GM18861 (cell line): Measurements from ENCODE around the gene ROR1.

Experiments used
- ATAC-seq: cut with Tn5 transposase; IDR thresholded peaks from one replicate; pipeline ENCODE4 v1.9.1; 2021; ENCODE audit not compliant: unreplicated experiment

ROR1 gene

GRCh38 chr1:63848733-63849132 lies 74.9 kb downstream of the ROR1 start:
- ATAC-seq = no peak

GRCh38 chr1:63849149-63849548 lies 75.3 kb downstream of the ROR1 start:
- no peak for ATAC-seq

- ATAC-seq = no peak
These were observed 80.3 kb downstream of the ROR1 start for GRCh38 chr1:63854091-63854490.

- no peak for ATAC-seq
These were observed 82.1 kb downstream of the ROR1 start for GRCh38 chr1:63855942-63856341.

GRCh38 chr1:63856924-63857323 lies 83.1 kb downstream of the ROR1 start:
- no peak for ATAC-seq

- ATAC-seq = no peak
These were observed 83.7 kb downstream of the ROR1 start for GRCh38 chr1:63857478-63857877.

GRCh38 chr1:63858153-63858552 lies 84.3 kb downstream of the ROR1 start:
- ATAC-seq = no peak

- ATAC-seq = no peak
These were observed 85.9 kb downstream of the ROR1 start for GRCh38 chr1:63859480-63860275.

GRCh38 chr1:63861052-63861691 lies 87.4 kb downstream of the ROR1 start:
- no peak for ATAC-seq

GRCh38 chr1:63863145-63863544 lies 89.3 kb downstream of the ROR1 start:
- no peak for ATAC-seq

GRCh38 chr1:63864224-63864641 lies 90.4 kb downstream of the ROR1 start:
- ATAC-seq = no peak

GRCh38 chr1:63865561-63865960 lies 91.7 kb downstream of the ROR1 start:
- no peak for ATAC-seq

GRCh38 chr1:63866084-63866483 lies 92.3 kb downstream of the ROR1 start:
- no peak for ATAC-seq

- ATAC-seq = no peak
These were observed 93.8 kb downstream of the ROR1 start for GRCh38 chr1:63867429-63868176.

- no peak for ATAC-seq
These were observed 94.5 kb downstream of the ROR1 start for GRCh38 chr1:63868268-63868781.

- no peak for ATAC-seq
These were observed 96.3 kb downstream of the ROR1 start for GRCh38 chr1:63870152-63870551.

GRCh38 chr1:63871463-63871862 lies 97.6 kb downstream of the ROR1 start:
- no peak for ATAC-seq

- no peak for ATAC-seq
These were observed 99.9 kb downstream of the ROR1 start for GRCh38 chr1:63873751-63874150.

GRCh38 chr1:63874278-63874880 lies 100.6 kb downstream of the ROR1 start:
- ATAC-seq = no peak

GRCh38 chr1:63875636-63876035 lies 101.8 kb downstream of the ROR1 start:
- ATAC-seq = no peak
